Activated CD8-positive, alpha-beta T cell treated with anti-CD3 and anti-CD28 coated beads, Interleukin-2, amount 10 ng/mL, durations not matched to agents 7 days and 5 days (primary cell): ENCODE results near the gene SSB. TPM values are rescaled to one million over a fixed set of nuclear protein-coding genes. Genes with fewer than 3 reads are reported as not detected.

Experiments used
- ATAC-seq: fragments of 150-1000 bp; cut with Tn5 transposase; one replicate; pipeline ENCODE4 v1.10.0; 2021; ENCODE audit warnings: moderate library complexity
- CTCF ChIA-PET: fragments of 350-600 bp; sonication (Branson Sonifier 250); formaldehyde crosslinking; loops from one replicate; lab custom pipeline; 2021; ENCODE audit warnings: antibody characterized with exemption; lab: Charles Lee
- POLR2A ChIA-PET: fragments of 350-600 bp; sonication (Branson Sonifier 250); formaldehyde crosslinking; loops from one replicate; lab custom pipeline; 2021; ENCODE audit warnings: antibody characterized with exemption; lab: Charles Lee
- DNase-seq: peaks from one replicate; pipeline ENCODE4 v3.0.0-alpha.2; 2020
- H3K27ac Mint-ChIP-seq: one replicate; pipeline ENCODE4 v1.8.0; 2021; ENCODE audit warnings: mild to moderate bottlenecking, mixed read lengths
- H3K27me3 Mint-ChIP-seq: one replicate; pipeline ENCODE4 v1.8.0; 2021; ENCODE audit warnings: low read depth, mixed read lengths
- H3K36me3 Mint-ChIP-seq: one replicate; pipeline ENCODE4 v1.8.0; 2021; ENCODE audit warnings: low read depth, mixed read lengths
- H3K4me1 Mint-ChIP-seq: one replicate; pipeline ENCODE4 v1.8.0; 2021; ENCODE audit warnings: low read depth, mixed read lengths
- H3K4me3 Mint-ChIP-seq: one replicate; pipeline ENCODE4 v1.8.0; 2021; ENCODE audit warnings: mild to moderate bottlenecking, mixed read lengths
- H3K9me3 Mint-ChIP-seq: one replicate; pipeline ENCODE4 v1.8.0; 2022; ENCODE audit warnings: mixed read lengths; ENCODE audit not compliant: insufficient read depth
- total RNA-seq, 2 experiments: library from RNA; stranded (reverse); gene quantifications; one replicate each; pipeline ENCODE4 v1.2.3, GENCODE V29; 2021

SSB gene
- total RNA-seq, 2 experiments from 2014 or later: 86.0 to 86.9 TPM

GRCh38 chr2:169860149-169860548 is 61.5 kb downstream of the SSB start:
- Mint-ChIP-seq H3K36me3 (peaks cover 5% of the 10 kb centered on the region), H3K27ac (no peak overlapping the region), H3K27me3 (no peaks in the 10 kb centered on the region), H3K4me3 (no peak overlapping the region), H3K4me1 (no peaks in the 10 kb centered on the region), H3K9me3 (no peaks in the 10 kb centered on the region)
- POLR2A ChIA-PET: no interaction called here
- DNase-seq (no peak), ATAC-seq (no peak)
- CTCF ChIA-PET: no interaction called here

Other genes starting within 250 kb of the SSB start
- 10 to 100 TPM; 42.1 to 52.0 TPM for gene FASTKD1, start 225.0 kb upstream of the SSB start, total RNA-seq
- 10 to 100 TPM; 56.6 to 62.0 TPM for gene PPIG, start 214.5 kb upstream of the SSB start, total RNA-seq
- not detected for gene CFAP210, start 104.5 kb upstream of the SSB start, total RNA-seq
- 1 to 10 TPM; 3.2 to 4.2 TPM for gene PHOSPHO2, start 104.4 kb upstream of the SSB start, total RNA-seq
- gene KLHL23, start 65.0 kb upstream of the SSB start, total RNA-seq: 1 to 10 TPM; 6.7 to 7.4 TPM
- gene METTL5, start 26.0 kb downstream of the SSB start, total RNA-seq: 10 to 100 TPM; 57.3 to 66.0 TPM
- 10 to 100 TPM; 20.8 to 21.5 TPM for gene UBR3, start 28.6 kb downstream of the SSB start, total RNA-seq